IMR-90 (cell line): Measurements from ENCODE around the gene NUBPL. TPM values are rescaled to one million over a fixed set of nuclear protein-coding genes. Genes with fewer than 3 reads are reported as not detected.
A peak's percentile ranks its signal among the peaks of the same experiment; 100 is the strongest.

Experiments used
- ATAC-seq: fragments of 200-7000 bp; cut with Tn5 transposase; 2 replicates; pipeline ENCODE4 v1.9.1; 2020; ENCODE audit warnings: low read depth, mild to moderate bottlenecking, moderate library complexity
- BruUV-seq: library from RNA; stranded (reverse); fragments of 400-500 nt; replicated peaks from 2 replicates; lab custom pipeline; 2021; lab: Mats Ljungman, UMichigan
- CTCF ChIA-PET: fragments of 300-600 bp; formaldehyde crosslinking; extraction: SDS; loops from one replicate; lab custom pipeline; 2021; ENCODE audit warnings: antibody characterized with exemption; lab: Yijun Ruan, JAX
- POLR2A ChIA-PET: fragments of 300-600 bp; sonication (Branson Sonifier 250); formaldehyde crosslinking; loops from one replicate; lab custom pipeline; 2022; ENCODE audit warnings: antibody characterized with exemption; ENCODE audit not compliant: unreplicated experiment; lab: Charles Lee
- DNase-seq: peaks from one replicate; pipeline ENCODE4 v3.0.0; 2013
- H2AFZ ChIP-seq: replicated peaks from 2 replicates; pipeline ENCODE3; 2013; ENCODE audit warnings: low read length, mild to moderate bottlenecking; ENCODE audit not compliant: poor library complexity
- H2AK5ac ChIP-seq: 2 replicates; pipeline ENCODE4 v1.6.1; 2013; ENCODE audit warnings: low read depth, low read length, inconsistent platforms
- H2AK9ac ChIP-seq: replicated peaks from 2 replicates; pipeline ENCODE3; 2013; ENCODE audit warnings: mild to moderate bottlenecking, low read depth, low read length, moderate library complexity; ENCODE audit not compliant: poor library complexity
- H2BK120ac ChIP-seq: 2 replicates; pipeline ENCODE4 v1.6.1; 2013; ENCODE audit warnings: low read depth, low read length, inconsistent platforms
- H2BK15ac ChIP-seq: 3 replicates; pipeline ENCODE4 v1.6.1; 2013; ENCODE audit warnings: low read depth, low read length, inconsistent platforms
- H2BK20ac ChIP-seq: 2 replicates; pipeline ENCODE4 v1.6.1; 2013; ENCODE audit warnings: low read depth, mild to moderate bottlenecking, inconsistent platforms, low read length, moderate library complexity
- H2BK5ac ChIP-seq: 2 replicates; pipeline ENCODE4 v1.6.1; 2013; ENCODE audit warnings: mild to moderate bottlenecking, low read depth, low read length, inconsistent platforms; ENCODE audit not compliant: poor library complexity, severe bottlenecking
- H3K14ac ChIP-seq: replicated peaks from 2 replicates; pipeline ENCODE4 v1.6.1; 2013; ENCODE audit warnings: low read depth, low read length, inconsistent platforms
- H3K18ac ChIP-seq: 2 replicates; pipeline ENCODE4 v1.6.1; 2013; ENCODE audit warnings: low read depth, low read length, control low read depth
- H3K23ac ChIP-seq: 2 replicates; pipeline ENCODE4 v1.6.1; 2013; ENCODE audit warnings: low read depth, low read length, inconsistent platforms
- H3K27ac ChIP-seq: 2 replicates; pipeline ENCODE4 v1.5.1; 2013; ENCODE audit warnings: mild to moderate bottlenecking, control low read depth, low read length; ENCODE audit not compliant: insufficient read depth
- H3K27me3 ChIP-seq: 2 replicates; pipeline ENCODE4 v1.6.1; 2013; ENCODE audit warnings: low read length; ENCODE audit not compliant: control insufficient read depth, insufficient read depth
- H3K36me3 ChIP-seq: 2 replicates; pipeline ENCODE4 v1.6.1; 2013; ENCODE audit warnings: low read length, mixed read lengths; ENCODE audit not compliant: control insufficient read depth, insufficient read depth
- H3K4ac ChIP-seq: 2 replicates; pipeline ENCODE4 v1.6.1; 2013; ENCODE audit warnings: low read depth, low read length, inconsistent platforms
- H3K4me1 ChIP-seq: 2 replicates; pipeline ENCODE4 v1.6.1; 2013; ENCODE audit warnings: low read length, mixed read lengths; ENCODE audit not compliant: control insufficient read depth, insufficient read depth
- H3K4me2 ChIP-seq: 2 replicates; pipeline ENCODE4 v1.6.1; 2013; ENCODE audit warnings: low read depth, mild to moderate bottlenecking, control low read depth, low read length, moderate library complexity
- H3K4me3 ChIP-seq: 2 replicates; pipeline ENCODE4 v1.5.1; 2013; ENCODE audit warnings: low read depth, mild to moderate bottlenecking, control low read depth, low read length, moderate library complexity; ENCODE audit not compliant: insufficient read depth
- H3K56ac ChIP-seq: 2 replicates; pipeline ENCODE4 v1.6.1; 2013; ENCODE audit warnings: low read length, inconsistent platforms; ENCODE audit not compliant: insufficient read depth; ENCODE audit errors: extremely low read depth
- H3K79me1 ChIP-seq, 2 experiments: 2 replicates each; pipeline ENCODE4 v1.6.1; 2013; ENCODE audit warnings: low read length in 2 of 2, inconsistent platforms in 1 of 2, low read depth in 1 of 2
- H3K9ac ChIP-seq: 2 replicates; pipeline ENCODE4 v1.6.1; 2013; ENCODE audit warnings: low read depth, low read length, control low read depth
- H3K9me1 ChIP-seq: 2 replicates; pipeline ENCODE4 v1.6.1; 2013; ENCODE audit warnings: low read length, inconsistent platforms; ENCODE audit not compliant: insufficient read depth
- H3K9me3 ChIP-seq: 2 replicates; pipeline ENCODE4 v1.6.1; 2013; ENCODE audit warnings: low read length; ENCODE audit not compliant: control insufficient read depth, insufficient read depth
- H4K20me1 ChIP-seq: 2 replicates; pipeline ENCODE4 v1.6.1; 2013; ENCODE audit warnings: low read length, inconsistent platforms; ENCODE audit not compliant: insufficient read depth
- H4K5ac ChIP-seq: 2 replicates; pipeline ENCODE4 v1.6.1; 2013; ENCODE audit warnings: mild to moderate bottlenecking, low read depth, low read length, control low read depth
- H4K8ac ChIP-seq, 2 experiments: 2 replicates each; pipeline ENCODE4 v1.6.1; 2013; ENCODE audit warnings: low read depth in 2 of 2, low read length in 2 of 2, control low read depth in 1 of 2, inconsistent platforms in 1 of 2
- H4K91ac ChIP-seq: 2 replicates; pipeline ENCODE4 v1.6.1; 2013; ENCODE audit warnings: low read depth, low read length, inconsistent platforms; ENCODE audit not compliant: insufficient read depth
- CEBPB ChIP-seq: IDR thresholded peaks from 2 replicates; pipeline ENCODE4 v1.6.1; 2012; ENCODE audit warnings: low read depth, low read length, improper control_type of control experiment
- NFE2L2 ChIP-seq: fragments of 150-350 bp; IDR thresholded peaks from 2 replicates; pipeline ENCODE4 v1.6.1; 2016; ENCODE audit warnings: low read depth, mild to moderate bottlenecking, low read length
- POLR2A ChIP-seq: IDR thresholded peaks from 2 replicates; pipeline ENCODE4 v1.6.1; 2012; ENCODE audit warnings: mild to moderate bottlenecking, low read depth, low read length
- RCOR1 ChIP-seq: IDR thresholded peaks from 2 replicates; pipeline ENCODE4 v1.6.1; 2012; ENCODE audit warnings: mild to moderate bottlenecking, low read length, improper control_type of control experiment; ENCODE audit not compliant: insufficient replicate concordance
- RFX5 ChIP-seq: IDR thresholded peaks from 2 replicates; pipeline ENCODE4 v1.8.0; 2012; ENCODE audit warnings: low read depth, mild to moderate bottlenecking, low read length, moderate library complexity
- SMC3 ChIP-seq: fragments of 150-350 bp; IDR thresholded peaks from 2 replicates; pipeline ENCODE4 v1.6.1; 2016; ENCODE audit warnings: low read depth, mild to moderate bottlenecking, antibody characterized with exemption, low read length, moderate library complexity
- USF2 ChIP-seq: fragments of 150-350 bp; IDR thresholded peaks from 2 replicates; pipeline ENCODE4 v1.6.1; 2017; ENCODE audit warnings: mild to moderate bottlenecking, antibody characterized with exemption, low read length, low read depth
- WGBS, 2 experiments: methylation state at CpG; one replicate each; pipeline versions ENCODE4 v1.1.5 to v1.1.7; 2013; ENCODE audit warnings: missing lambda C conversion rate in 2 of 2; ENCODE audit not compliant: insufficient read length in 1 of 2; ENCODE audit errors: extremely low coverage in 2 of 2; 5-methylcytosine and 5-hydroxymethylcytosine counted together
- dilution Hi-C: fragments of 300-500 bp; cut with HindIII; formaldehyde crosslinking; loops from one replicate; pipeline ENCODE4 v1.14.3; 2018; ENCODE audit warnings: low sequenced_read_pairs; ENCODE audit not compliant: unreplicated experiment
- in situ Hi-C: fragments of 300-500 bp; cut with MboI; formaldehyde crosslinking; loops from 3 replicates; pipeline ENCODE4 v1.14.3; 2019; ENCODE audit warnings: low sequenced_read_pairs, inconsistent platforms, mixed read lengths
- intact Hi-C: fragments of 100-400 bp; cut with micrococcal nuclease; formaldehyde crosslinking; loops from 2 replicates; pipeline ENCODE4 v1.10.0; 2022
- polyA plus RNA-seq, 3 experiments: library from polyadenylated mRNA; depleted of rRNA; stranded (reverse); fragments of >200 nt; gene quantifications; 2 replicates each; pipeline ENCODE4 v1.2.3, GENCODE V29; 2012; ENCODE audit warnings: low replicate concordance in 1 of 3
- total RNA-seq: library from RNA; depleted of rRNA; stranded (reverse); fragments of >200 nt; gene quantifications from 2 replicates; pipeline ENCODE4 v1.2.3, GENCODE V29; 2012

NUBPL gene
- total and polyA plus RNA-seq, 2 of the 4 experiments (the other 2 are of a cell fraction) = 5.4 to 11.5 TPM

GRCh38 chr14:31884776-31885379 is 323.7 kb downstream of the NUBPL start:
- Histone ChIP-seq H3K9ac (no peak overlapping the region), H2BK15ac (no peak overlapping the region), H4K8ac (no peak overlapping the region), H3K18ac (no peak overlapping the region), H3K4me1 (peaks cover 18% of the 10 kb centered on the region), H3K56ac (no peak overlapping the region), H4K20me1 (no peaks in the 10 kb centered on the region; the same call in 1 of the 2 replicates), H3K4ac (no peak overlapping the region), H2BK5ac (no peak overlapping the region), H4K91ac (no peak overlapping the region), H2AFZ (no peak overlapping the region), H3K9me3 (no peaks in the 10 kb centered on the region), H3K79me1 (no peaks in the 10 kb centered on the region), H2AK5ac (no peak overlapping the region), H3K14ac (no peak overlapping the region), H2AK9ac (no peak overlapping the region), H3K27ac (no peak overlapping the region), H3K27me3 (peaks cover 1% of the 10 kb centered on the region; the same call in 1 of the 2 replicates), H2BK120ac (no peak overlapping the region), H3K9me1 (peaks cover 16% of the 10 kb centered on the region), H3K23ac (no peak overlapping the region), H4K5ac (no peak overlapping the region), H2BK20ac (peak overlapping the region; percentile 37; the same call in 1 of the 2 replicates), H3K4me2 (no peak overlapping the region), H3K4me3 (no peak overlapping the region), H3K36me3 (no peaks in the 10 kb centered on the region)
- TF ChIP-seq SMC3 (no peak), RFX5 (no peak), POLR2A (no peak), USF2 (no peak), CEBPB (no peak), RCOR1 (no peak), NFE2L2 (no peak)
- DNase-seq (peak; percentile 60), ATAC-seq (no peak)
- in situ Hi-C loops = no loop called here
- intact Hi-C loops = no loop called here
- dilution Hi-C loops = no loop called here
- BruUV-seq = no TSS peak
- POLR2A ChIA-PET = interaction anchor here (0.6 kb wide), 1 partner anchor 336 kb away, joined by 5 read pairs; no protein-coding TSS in a partner anchor
- WGBS, 2 experiments = 100% methylated on average over 2 of the region's 7 CpGs; no CpG with 5 or more reads in 1 of the 2 experiments
- CTCF ChIA-PET = no interaction called here
